ENCODE results near the gene TRPM2. TPM values are rescaled to one million over a fixed set of nuclear protein-coding genes. Genes with fewer than 3 reads are reported as not detected.
"Not testable (repeated sequence)": the region's sequence is repeated elsewhere in the genome, so short reads cannot be mapped to it uniquely, and the experiment has no call there.

Gene TRPM2
- total and polyA plus RNA-seq, 12 donors = 0.34 to 8.5 (median 1.2) TPM

DNA sequence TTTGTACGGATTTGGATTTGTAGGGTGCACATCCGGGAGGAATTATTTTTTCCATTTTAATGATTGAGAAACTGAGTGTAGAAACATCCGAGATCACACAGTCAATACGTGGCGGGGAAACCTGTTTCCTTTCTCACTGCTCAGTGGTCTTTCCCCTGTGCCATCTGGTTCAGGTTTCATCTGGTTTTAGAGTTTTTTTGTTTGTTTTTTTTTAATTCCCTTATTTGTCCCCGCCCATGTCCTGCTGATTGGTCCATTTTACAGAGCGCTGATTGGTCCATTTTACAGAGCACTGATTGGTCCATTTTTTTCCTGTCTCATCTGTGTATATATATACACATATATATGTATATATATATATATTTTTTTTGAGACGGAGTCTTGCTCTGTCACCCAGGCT, 6.0 kb downstream of the TRPM2 start:
- 84 to 89% methylated on average over 8 of the region's 8 CpGs for WGBS, 2 donors
- Histone ChIP-seq H3K36me3 (peaks cover 0 to 14% (median 0%) of the 10 kb centered on the region in 9 donors), H3K27ac (no peak overlapping the region), H3K27me3 (peaks cover 0 to 8% (median 0%) of the 10 kb centered on the region in 7 donors), H3K4me1 (peaks cover 0 to 45% (median 0%) of the 10 kb centered on the region in 9 donors), H3K9me3 (peaks cover 0 to 20% (median 5%) of the 10 kb centered on the region in 11 donors), H3K4me3 (no peak overlapping the region)
- TF ChIP-seq, protein P1, sequence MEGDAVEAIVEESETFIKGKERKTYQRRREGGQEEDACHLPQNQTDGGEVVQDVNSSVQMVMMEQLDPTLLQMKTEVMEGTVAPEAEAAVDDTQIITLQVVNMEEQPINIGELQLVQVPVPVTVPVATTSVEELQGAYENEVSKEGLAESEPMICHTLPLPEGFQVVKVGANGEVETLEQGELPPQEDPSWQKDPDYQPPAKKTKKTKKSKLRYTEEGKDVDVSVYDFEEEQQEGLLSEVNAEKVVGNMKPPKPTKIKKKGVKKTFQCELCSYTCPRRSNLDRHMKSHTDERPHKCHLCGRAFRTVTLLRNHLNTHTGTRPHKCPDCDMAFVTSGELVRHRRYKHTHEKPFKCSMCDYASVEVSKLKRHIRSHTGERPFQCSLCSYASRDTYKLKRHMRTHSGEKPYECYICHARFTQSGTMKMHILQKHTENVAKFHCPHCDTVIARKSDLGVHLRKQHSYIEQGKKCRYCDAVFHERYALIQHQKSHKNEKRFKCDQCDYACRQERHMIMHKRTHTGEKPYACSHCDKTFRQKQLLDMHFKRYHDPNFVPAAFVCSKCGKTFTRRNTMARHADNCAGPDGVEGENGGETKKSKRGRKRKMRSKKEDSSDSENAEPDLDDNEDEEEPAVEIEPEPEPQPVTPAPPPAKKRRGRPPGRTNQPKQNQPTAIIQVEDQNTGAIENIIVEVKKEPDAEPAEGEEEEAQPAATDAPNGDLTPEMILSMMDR (IDR thresholded peaks at IDR 0.05) = no peak
- ATAC-seq = no peak
- no peak for DNase-seq
- intact Hi-C loops (cut with DNase I) = loop anchor here in 1 of 10 donors (10.0 kb wide), 1 partner anchor 115 kb away; no protein-coding TSS in a partner anchor

DNA sequence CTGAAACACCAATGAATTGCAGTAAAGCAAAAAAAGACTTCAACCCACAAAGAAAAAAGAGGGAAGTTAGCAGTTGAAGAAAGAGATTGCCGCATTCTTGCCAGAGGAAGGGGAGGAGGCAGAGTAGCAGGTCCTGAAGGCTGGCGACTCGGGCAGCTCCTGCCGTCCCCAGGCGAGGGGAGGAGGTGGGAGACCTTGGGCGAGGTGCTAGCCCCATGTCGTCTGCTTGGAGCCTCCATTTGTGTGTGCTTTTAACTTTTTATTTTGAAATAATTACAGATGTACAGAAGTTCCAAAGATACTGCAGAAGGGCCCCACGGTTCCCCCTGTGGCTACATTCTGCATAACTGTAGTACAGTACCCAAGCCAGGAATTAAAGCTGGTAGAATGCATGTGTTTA, 6.7 kb downstream of the TRPM2 start:
- Histone ChIP-seq H3K27ac (peak overlapping the region in 1 of 10 donors; percentile 19), H3K4me3 (no peak overlapping the region), H3K4me1 (peaks cover 0 to 37% (median 0%) of the 10 kb centered on the region in 9 donors), H3K27me3 (peaks cover 0 to 8% (median 0%) of the 10 kb centered on the region in 7 donors), H3K9me3 (peaks cover 0 to 23% (median 5%) of the 10 kb centered on the region in 11 donors), H3K36me3 (peaks cover 0 to 18% (median 0%) of the 10 kb centered on the region in 9 donors)
- intact Hi-C loops (cut with DNase I) = loop anchor here in 1 of 10 donors (10.0 kb wide), 1 partner anchor 95 kb away; the partner anchor contains the start of gene LRRC3
- 45 to 55% methylated on average over 8 of the region's 8 CpGs for WGBS, 2 donors
- DNase-seq (no peak), ATAC-seq (no peak)
- TF ChIP-seq, protein P1 (IDR thresholded peaks at IDR 0.05) = no peak

GRCh38 chr21:44361903-44362302, 8.5 kb downstream of the TRPM2 start:
- peaks cover 0 to 27% (median 0%) of the 10 kb centered on the region in 9 donors for H3K36me3 ChIP-seq
- peaks cover 0 to 23% (median 5%) of the 10 kb centered on the region in 11 donors for H3K9me3 ChIP-seq
- intact Hi-C loops (cut with DNase I) = loop anchor here in 1 of 10 donors (10.0 kb wide), 1 partner anchor 93 kb away; the partner anchor contains the start of gene LRRC3
- not testable (repeated sequence) for H3K27ac ChIP-seq, H3K4me3 ChIP-seq, DNase-seq, ATAC-seq
- 86 to 97% methylated on average over 5 of the region's 5 CpGs for WGBS, 2 donors
- H3K4me1 ChIP-seq = peaks cover 0 to 19% (median 0%) of the 10 kb centered on the region in 9 donors
- peaks cover 0 to 19% (median 0%) of the 10 kb centered on the region in 7 donors for H3K27me3 ChIP-seq

DNA sequence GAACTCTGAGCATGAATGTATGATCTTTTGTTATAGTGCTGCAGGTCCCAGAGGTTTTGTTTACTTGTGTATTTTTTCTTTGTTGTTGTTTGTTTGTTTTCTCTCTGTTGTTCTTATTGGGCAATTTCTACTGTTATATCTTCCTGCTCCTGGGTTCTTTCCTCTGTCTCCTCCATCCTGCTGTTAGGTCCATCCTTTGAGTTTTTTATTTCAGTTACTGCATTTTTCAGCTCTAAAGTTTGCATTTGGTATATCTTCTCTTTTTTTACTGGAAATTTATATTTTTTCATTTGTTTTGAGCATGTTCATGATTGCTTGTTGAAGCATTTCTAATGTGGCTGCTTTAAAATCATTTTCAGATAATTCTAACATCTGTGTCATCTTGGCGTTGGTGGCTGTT, 9.9 kb downstream of the TRPM2 start:
- ATAC-seq (no peak), DNase-seq (no peak)
- Histone ChIP-seq H3K9me3 (peaks cover 0 to 23% (median 5%) of the 10 kb centered on the region in 11 donors), H3K27ac (no peak overlapping the region), H3K36me3 (peaks cover 0 to 18% (median 0%) of the 10 kb centered on the region in 9 donors), H3K4me1 (peaks cover 0 to 16% (median 0%) of the 10 kb centered on the region in 9 donors), H3K27me3 (peaks cover 0 to 29% (median 0%) of the 10 kb centered on the region in 7 donors), H3K4me3 (no peak overlapping the region)
- TF ChIP-seq, protein P1 (IDR thresholded peaks at IDR 0.05) = no peak
- intact Hi-C loops (cut with DNase I) = loop anchor here in 1 of 10 donors (10.0 kb wide), 1 partner anchor 92 kb away; the partner anchor contains the start of gene LRRC3
- 92 to 93% methylated on average over 1 of the region's 1 CpG for WGBS, 2 donors

Data from heart right ventricle (tissue), 16 donors.